ENCODE measurements around the gene EOLA1.

DNA sequence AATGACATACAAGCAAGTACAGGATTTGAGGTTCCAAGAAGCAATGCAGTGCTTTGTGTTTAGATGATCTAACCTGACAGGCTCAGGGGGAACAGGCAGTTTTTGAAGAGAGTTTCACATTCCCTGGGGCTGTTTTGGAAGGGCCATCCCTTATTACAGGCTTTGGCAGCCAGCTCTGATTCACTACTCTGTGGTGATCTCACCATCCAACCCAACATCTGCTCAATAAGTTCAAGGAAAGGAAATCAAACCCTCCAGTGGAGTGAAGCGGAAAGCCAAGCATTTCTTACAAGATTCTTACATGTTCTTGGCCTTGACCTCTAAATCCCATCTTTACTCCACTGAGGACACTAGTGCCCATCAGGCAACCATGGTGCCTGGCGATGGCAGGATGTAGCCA, 43.2 kb upstream of the EOLA1 start:
- TF ChIP-seq, protein P1, sequence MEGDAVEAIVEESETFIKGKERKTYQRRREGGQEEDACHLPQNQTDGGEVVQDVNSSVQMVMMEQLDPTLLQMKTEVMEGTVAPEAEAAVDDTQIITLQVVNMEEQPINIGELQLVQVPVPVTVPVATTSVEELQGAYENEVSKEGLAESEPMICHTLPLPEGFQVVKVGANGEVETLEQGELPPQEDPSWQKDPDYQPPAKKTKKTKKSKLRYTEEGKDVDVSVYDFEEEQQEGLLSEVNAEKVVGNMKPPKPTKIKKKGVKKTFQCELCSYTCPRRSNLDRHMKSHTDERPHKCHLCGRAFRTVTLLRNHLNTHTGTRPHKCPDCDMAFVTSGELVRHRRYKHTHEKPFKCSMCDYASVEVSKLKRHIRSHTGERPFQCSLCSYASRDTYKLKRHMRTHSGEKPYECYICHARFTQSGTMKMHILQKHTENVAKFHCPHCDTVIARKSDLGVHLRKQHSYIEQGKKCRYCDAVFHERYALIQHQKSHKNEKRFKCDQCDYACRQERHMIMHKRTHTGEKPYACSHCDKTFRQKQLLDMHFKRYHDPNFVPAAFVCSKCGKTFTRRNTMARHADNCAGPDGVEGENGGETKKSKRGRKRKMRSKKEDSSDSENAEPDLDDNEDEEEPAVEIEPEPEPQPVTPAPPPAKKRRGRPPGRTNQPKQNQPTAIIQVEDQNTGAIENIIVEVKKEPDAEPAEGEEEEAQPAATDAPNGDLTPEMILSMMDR (IDR thresholded peaks at IDR 0.05), result no peak
- TF ChIP-seq POLR2AphosphoS5 (IDR thresholded peaks at IDR 0.05) (no peak), POLR2A (IDR thresholded peaks at IDR 0.05) (no peak), EP300 (IDR thresholded peaks at IDR 0.05) (no peak)
